Upper lobe of left lung (tissue), 4 donors: ENCODE data around the gene RASGRF1.

Experiments
- EP300 ChIP-seq, 4 donors: sonication (generic); formaldehyde crosslinking; IDR thresholded peaks; one replicate each; pipeline ENCODE4 v1.5.1; 2017; ENCODE audit warnings: antibody characterized with exemption in 4 of 4, control low read depth in 2 of 4
- TF ChIP-seq, protein P1 (sequence below), 6 experiments: fragments of 450-650 bp in 4 of 6; fragments of 200-600 bp in 2 of 6; sonication (generic) in 2 of 6; IDR thresholded peaks; one replicate each; pipeline ENCODE4 v1.5.1; 2016 to 2019; ENCODE audit warnings: antibody characterized with exemption in 6 of 6

- TF ChIP-seq, protein P1, sequence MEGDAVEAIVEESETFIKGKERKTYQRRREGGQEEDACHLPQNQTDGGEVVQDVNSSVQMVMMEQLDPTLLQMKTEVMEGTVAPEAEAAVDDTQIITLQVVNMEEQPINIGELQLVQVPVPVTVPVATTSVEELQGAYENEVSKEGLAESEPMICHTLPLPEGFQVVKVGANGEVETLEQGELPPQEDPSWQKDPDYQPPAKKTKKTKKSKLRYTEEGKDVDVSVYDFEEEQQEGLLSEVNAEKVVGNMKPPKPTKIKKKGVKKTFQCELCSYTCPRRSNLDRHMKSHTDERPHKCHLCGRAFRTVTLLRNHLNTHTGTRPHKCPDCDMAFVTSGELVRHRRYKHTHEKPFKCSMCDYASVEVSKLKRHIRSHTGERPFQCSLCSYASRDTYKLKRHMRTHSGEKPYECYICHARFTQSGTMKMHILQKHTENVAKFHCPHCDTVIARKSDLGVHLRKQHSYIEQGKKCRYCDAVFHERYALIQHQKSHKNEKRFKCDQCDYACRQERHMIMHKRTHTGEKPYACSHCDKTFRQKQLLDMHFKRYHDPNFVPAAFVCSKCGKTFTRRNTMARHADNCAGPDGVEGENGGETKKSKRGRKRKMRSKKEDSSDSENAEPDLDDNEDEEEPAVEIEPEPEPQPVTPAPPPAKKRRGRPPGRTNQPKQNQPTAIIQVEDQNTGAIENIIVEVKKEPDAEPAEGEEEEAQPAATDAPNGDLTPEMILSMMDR (IDR thresholded peaks at IDR 0.05): no peak
- no peak for TF ChIP-seq EP300 (IDR thresholded peaks at IDR 0.05)
These were observed 113.4 kb downstream of the RASGRF1 start for GRCh38 chr15:78977091-78977571.
